ENCODE results near the gene HTR1A. TPM values are rescaled to one million over a fixed set of nuclear protein-coding genes. Genes with fewer than 3 reads are reported as not detected.

Gene HTR1A
- polyA plus RNA-seq, 1 experiment = not detected

DNA sequence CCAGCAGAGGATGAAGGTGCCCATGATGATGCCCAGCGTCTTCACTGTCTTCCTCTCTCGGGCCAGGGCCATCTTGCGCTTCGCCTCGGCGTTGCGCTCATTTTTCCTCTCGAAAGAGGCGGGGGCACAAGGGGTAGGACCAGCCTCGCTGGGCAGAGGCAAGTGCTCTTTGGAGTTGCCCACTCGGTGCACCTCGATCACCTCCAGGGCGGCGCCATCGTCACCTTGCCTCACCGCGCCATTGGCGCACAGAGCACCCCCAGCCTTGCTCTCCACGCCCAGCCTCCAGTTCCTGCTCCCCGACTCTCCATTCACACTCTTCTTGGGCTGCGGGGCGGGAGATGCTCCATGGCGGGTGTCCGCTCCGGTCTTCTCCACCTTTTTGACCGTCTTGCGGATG is 1.6 kb downstream of the HTR1A start:
- DNase-seq (ENCODE audit: low read depth) = no peak
- TF ChIP-seq, protein P1, sequence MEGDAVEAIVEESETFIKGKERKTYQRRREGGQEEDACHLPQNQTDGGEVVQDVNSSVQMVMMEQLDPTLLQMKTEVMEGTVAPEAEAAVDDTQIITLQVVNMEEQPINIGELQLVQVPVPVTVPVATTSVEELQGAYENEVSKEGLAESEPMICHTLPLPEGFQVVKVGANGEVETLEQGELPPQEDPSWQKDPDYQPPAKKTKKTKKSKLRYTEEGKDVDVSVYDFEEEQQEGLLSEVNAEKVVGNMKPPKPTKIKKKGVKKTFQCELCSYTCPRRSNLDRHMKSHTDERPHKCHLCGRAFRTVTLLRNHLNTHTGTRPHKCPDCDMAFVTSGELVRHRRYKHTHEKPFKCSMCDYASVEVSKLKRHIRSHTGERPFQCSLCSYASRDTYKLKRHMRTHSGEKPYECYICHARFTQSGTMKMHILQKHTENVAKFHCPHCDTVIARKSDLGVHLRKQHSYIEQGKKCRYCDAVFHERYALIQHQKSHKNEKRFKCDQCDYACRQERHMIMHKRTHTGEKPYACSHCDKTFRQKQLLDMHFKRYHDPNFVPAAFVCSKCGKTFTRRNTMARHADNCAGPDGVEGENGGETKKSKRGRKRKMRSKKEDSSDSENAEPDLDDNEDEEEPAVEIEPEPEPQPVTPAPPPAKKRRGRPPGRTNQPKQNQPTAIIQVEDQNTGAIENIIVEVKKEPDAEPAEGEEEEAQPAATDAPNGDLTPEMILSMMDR (IDR thresholded peaks at IDR 0.05; ENCODE audit: insufficient read depth, low read depth, low read length) = no peak
- H3K36me3 ChIP-seq (ENCODE audit: control insufficient read depth, insufficient read depth, low read length) = no peaks in the 10 kb centered on the region
- no peak overlapping the region for H3K4me3 ChIP-seq (ENCODE audit: low read depth, low read length)
- H3K27me3 ChIP-seq (ENCODE audit: control insufficient read depth, insufficient read depth, low read length) = no peaks in the 10 kb centered on the region
- POLR2A ChIA-PET = no interaction called here
- CTCF ChIA-PET = no interaction called here

DNA sequence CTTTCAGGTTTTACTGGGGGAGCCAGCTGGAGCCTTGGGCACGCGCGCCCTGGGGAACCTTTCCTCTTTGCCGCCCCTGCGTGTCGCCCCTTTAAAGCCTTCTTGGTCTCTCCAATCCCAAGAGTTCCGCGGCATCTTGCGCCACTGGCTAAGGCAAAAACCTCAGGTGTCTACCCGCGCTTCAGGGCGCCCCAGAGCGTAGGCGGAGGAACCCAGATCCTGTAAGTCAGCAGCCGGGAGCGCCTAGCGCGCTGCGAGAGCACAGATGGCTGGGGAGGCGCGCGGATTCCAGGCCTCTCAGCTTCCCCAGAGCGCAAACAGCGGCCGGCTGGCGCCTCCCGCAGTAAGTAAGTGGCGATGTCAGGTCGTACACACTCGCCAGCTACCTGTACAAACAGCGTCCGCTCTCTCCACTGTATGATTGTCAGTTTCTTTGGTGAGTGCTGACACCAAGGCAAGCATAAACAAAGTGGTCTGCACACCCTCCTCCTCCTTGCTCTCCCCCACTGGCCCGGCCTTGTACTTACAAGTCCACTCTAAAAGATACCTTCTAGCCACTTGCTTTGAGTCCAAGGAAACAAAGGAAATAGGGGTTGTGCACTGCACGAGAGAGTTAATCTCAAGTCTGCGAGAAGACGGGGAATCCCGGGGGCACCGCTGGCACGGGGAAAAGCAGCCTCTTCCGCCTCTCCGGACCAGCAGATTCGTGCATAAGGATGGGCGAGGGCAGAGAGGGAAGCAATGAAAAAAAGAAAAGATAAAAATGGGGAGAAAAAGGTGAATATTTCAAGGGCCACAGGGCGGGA is 2.9 kb downstream of the HTR1A start:
- CTCF ChIA-PET = no interaction called here
- no peak for DNase-seq (ENCODE audit: low read depth)
- H3K4me3 ChIP-seq (ENCODE audit: low read depth, low read length) = no peak overlapping the region
- TF ChIP-seq, protein P1 (IDR thresholded peaks at IDR 0.05; ENCODE audit: insufficient read depth, low read depth, low read length) = no peak
- H3K27me3 ChIP-seq (ENCODE audit: control insufficient read depth, insufficient read depth, low read length) = no peaks in the 10 kb centered on the region
- POLR2A ChIA-PET = no interaction called here
- H3K36me3 ChIP-seq (ENCODE audit: control insufficient read depth, insufficient read depth, low read length) = no peaks in the 10 kb centered on the region

DNA sequence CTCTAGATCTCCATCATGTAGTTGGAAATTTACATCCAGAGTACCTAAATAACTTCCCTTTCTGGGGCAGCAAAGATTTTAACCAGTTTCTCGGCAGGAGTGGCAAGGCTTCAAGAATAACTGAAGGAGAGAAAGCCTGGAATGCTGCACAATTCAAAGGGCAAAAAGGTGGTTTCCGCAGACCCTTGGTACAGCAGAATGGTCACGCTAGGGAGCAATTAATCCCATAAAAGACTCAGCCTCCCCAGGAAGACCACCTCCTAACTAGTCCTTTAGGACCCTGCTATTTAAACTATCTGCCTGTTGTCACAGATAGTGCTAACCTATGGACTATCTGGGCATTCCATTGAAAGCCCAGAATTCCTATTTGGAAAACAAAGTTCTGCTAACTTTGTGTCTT is 3.6 kb downstream of the HTR1A start:
- Histone ChIP-seq H3K4me3 (ENCODE audit: low read depth, low read length) (no peak overlapping the region), H3K27me3 (ENCODE audit: control insufficient read depth, insufficient read depth, low read length) (no peaks in the 10 kb centered on the region), H3K36me3 (ENCODE audit: control insufficient read depth, insufficient read depth, low read length) (no peaks in the 10 kb centered on the region)
- DNase-seq (ENCODE audit: low read depth) = no peak
- CTCF ChIA-PET = no interaction called here
- TF ChIP-seq, protein P1 (IDR thresholded peaks at IDR 0.05; ENCODE audit: insufficient read depth, low read depth, low read length) = no peak
- POLR2A ChIA-PET = no interaction called here

DNA sequence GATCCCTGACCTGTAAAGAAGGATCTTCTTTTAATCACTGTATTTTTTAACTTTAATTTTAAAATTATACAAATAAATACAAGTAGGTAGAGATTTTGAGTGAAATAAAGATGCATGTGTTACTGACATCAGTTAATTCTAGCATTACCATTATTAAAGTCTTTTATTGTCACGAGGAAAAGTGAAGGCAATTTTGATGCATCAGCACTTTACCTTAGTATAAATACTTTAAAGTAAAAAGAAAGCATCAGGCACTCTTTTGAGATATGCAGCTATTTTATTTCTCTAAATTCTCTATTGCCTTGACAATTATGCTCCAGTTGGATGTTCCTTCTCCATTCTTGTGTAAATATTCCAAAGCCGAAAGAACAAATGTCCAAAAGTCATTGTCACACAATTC is 4.6 kb downstream of the HTR1A start:
- no peaks in the 10 kb centered on the region for H3K27me3 ChIP-seq (ENCODE audit: control insufficient read depth, insufficient read depth, low read length)
- no peak for DNase-seq (ENCODE audit: low read depth)
- H3K4me3 ChIP-seq (ENCODE audit: low read depth, low read length) = no peak overlapping the region
- ChIA-PET POLR2A (no interaction called here), CTCF (no interaction called here)
- TF ChIP-seq, protein P1 (IDR thresholded peaks at IDR 0.05; ENCODE audit: insufficient read depth, low read depth, low read length) = no peak
- H3K36me3 ChIP-seq (ENCODE audit: control insufficient read depth, insufficient read depth, low read length) = no peaks in the 10 kb centered on the region

DNA sequence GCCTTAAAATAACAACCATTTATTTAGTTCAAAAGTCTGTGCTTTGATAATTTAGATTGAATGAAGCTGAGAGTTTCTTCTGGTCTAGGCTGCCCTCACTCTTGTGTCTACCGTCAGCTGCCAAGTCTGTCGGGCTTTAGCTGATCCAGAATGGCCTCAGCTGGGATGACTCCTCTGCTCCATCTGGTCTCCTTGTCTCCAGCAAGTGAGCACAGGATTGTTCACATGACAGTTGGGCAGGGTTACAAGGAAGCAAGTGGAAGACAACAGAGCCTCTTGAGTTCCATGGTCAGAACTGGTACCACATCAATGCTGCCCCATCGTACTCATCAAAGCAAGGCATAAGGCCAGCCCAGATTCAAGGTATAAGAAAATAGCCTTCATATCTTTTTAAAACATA is 9.0 kb downstream of the HTR1A start:
- ChIA-PET CTCF (no interaction called here), POLR2A (no interaction called here)
- TF ChIP-seq, protein P1 (IDR thresholded peaks at IDR 0.05; ENCODE audit: insufficient read depth, low read depth, low read length) = no peak
- H3K4me3 ChIP-seq (ENCODE audit: low read depth, low read length) = no peak overlapping the region
- no peak for DNase-seq (ENCODE audit: low read depth)
- no peaks in the 10 kb centered on the region for H3K36me3 ChIP-seq (ENCODE audit: control insufficient read depth, insufficient read depth, low read length)
- H3K27me3 ChIP-seq (ENCODE audit: control insufficient read depth, insufficient read depth, low read length) = no peaks in the 10 kb centered on the region

Data from BJ (cell line).